ENCODE results near the gene PDZD2.

GRCh38 chr5:32123889-32124676, 485.2 kb downstream of the PDZD2 start:
- TF ChIP-seq ZFX (IDR thresholded peaks at IDR 0.05; ENCODE audit: borderline replicate concordance) (no peak), CTCF (IDR thresholded peaks at IDR 0.05) (no peak)

Measured in 22Rv1 (cell line).